GM21360 (cell line): ENCODE results near the gene ROR2.
"Not testable (repeated sequence)": the region's sequence is repeated elsewhere in the genome, so short reads cannot be mapped to it uniquely, and the experiment has no call there.

Experiments used
- ATAC-seq: cut with Tn5 transposase; IDR thresholded peaks from one replicate; pipeline ENCODE4 v1.9.1; 2021; ENCODE audit warnings: mild to moderate bottlenecking, moderate library complexity; ENCODE audit not compliant: unreplicated experiment

The ROR2 gene

DNA sequence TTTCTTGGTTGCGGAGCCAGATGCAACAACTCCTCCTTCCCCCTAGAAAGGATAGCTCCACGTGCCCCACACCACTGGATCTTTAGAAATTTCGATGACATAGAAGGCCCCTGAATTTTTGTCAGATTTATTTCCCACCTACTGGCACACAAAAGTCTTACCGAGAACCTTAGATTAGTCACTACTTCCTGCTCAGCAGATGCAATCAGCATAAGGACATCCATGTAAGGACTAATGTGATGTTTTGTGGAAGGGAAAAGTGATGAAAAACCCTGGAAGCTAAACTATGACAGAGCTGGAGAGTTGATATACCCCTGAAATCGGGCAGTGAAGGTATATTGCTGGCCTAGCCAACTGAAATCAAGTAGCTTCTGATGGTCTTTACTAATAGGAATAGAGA lies 400.9 kb downstream of the ROR2 start:
- no peak for ATAC-seq

DNA sequence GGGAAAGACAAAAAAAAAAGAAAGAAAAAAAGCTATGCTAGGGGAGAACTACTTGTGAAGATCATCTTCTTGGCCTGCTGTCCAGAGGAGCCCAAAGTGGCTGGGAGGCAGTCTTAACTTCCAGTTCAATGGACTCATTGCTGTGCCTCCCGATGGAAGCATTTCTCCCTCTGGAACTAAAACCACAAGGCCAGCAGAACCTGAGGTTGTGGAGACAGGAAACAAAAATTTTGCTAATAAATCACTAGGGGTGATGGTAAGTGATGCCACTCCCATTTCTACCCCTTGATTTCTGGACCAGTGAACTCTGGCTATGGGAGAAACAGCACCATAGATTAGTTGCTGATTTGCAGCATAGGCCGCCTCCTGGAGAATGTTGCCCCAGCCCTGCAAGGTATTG lies 402.9 kb downstream of the ROR2 start:
- ATAC-seq, result no peak

DNA sequence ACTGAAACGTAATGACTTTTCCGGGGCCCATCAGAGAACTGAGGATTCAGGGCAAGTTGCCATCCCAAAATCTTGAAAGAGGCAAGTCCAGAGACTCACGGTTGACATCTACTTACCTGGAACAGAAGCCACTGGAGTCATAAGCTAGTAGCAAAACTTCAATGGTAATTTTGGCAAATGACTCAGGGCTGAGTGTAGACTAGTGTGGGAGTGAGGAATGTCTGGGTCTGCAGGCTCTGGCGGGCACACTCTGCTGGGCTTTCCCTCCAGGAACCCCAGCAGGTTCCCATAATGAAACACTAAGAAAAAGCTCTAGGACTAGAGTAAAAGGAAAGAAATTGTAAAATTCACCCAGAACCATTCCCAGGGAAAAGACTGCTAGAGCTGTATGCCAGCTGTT lies 403.5 kb downstream of the ROR2 start:
- no peak for ATAC-seq

- no peak for ATAC-seq
These were observed 408.3 kb downstream of the ROR2 start for GRCh38 chr9:91541734-91542133.

GRCh38 chr9:91540506-91540905 lies 409.5 kb downstream of the ROR2 start:
- not testable (repeated sequence) for ATAC-seq

DNA sequence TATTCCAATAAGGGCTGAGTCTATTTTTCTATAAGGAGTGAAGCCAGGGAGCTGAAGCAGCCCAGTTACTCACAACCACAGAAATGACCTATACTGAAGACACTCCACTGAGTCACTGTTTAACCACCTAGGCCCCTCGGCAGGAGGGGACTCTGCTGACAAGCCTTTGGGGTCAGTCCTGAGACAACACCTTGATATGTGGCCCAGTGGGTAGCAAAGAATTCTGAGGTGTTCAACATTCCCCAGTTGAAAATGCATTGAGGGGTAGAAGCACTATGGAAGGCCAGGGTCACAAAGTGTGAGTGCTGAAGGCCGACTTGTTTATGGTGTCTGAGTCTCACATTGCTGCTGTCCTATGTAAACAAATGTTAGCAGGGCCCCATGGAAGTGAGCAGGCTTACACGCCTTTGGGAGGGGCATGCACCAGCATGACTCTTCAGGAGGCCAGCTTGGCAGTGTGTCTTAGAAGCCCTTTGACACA lies 413.8 kb downstream of the ROR2 start:
- ATAC-seq, result no peak

DNA sequence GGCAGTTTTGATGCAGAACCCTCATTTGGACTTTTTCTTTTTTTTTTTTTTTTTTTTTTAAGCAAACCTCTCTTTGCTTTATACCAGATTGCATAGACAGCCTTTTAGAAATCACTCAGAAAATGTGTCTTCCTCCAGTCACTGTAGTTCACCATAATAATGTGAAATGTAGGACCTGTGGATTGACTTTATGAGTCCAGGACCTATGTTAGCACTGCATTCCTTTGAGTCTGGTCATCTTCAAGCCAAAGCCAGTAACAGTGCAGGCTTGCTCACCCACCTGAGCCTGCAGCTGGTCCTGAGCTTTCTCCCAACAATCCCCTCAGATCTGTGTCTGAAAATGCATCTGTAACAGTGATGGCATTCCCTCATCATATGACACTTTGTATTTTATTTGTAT lies 415.7 kb downstream of the ROR2 start:
- no peak for ATAC-seq

- no peak for ATAC-seq
These were observed 416.6 kb downstream of the ROR2 start for GRCh38 chr9:91533382-91533781.

DNA sequence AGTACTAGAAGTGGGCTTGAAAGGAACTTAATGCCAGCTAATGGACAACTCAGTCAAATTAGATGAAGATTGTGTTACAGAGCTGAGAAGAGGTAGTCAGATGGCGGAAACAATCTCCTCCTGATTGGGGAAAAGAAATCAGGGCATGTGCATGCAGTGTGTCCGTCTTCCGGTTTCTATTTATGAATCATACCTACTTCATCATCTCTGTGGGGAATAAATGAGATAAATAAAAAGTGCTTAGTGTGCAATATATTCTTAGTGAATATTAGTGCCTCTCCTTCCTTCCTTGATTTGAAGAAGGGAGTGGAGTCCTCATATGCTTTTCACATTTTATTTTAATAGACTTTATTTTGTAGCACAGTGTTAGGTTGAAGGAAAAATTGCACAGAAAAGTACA lies 417.7 kb downstream of the ROR2 start:
- ATAC-seq, result no peak

- ATAC-seq, result no peak
These were observed 419.2 kb downstream of the ROR2 start for GRCh38 chr9:91530829-91531228.

DNA sequence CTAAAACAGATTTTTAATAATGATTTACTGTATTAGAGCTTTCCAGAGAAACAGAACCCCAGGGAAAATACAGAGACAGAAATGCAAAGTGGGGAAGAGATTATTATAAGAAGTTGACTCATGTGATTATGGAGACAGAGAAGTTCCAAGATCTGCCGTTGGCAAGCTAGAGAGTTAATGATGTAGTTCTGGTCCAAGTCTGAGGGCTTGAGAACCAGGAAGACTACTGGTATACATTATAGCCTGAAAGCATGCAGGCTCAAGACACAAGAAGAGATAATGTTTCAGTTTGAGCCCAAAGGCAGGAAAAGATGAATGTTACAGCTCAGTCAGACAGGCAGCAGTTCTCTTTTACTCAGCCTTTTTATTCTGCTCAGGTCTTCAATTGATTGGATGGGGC lies 427.5 kb downstream of the ROR2 start:
- ATAC-seq, result no peak

DNA sequence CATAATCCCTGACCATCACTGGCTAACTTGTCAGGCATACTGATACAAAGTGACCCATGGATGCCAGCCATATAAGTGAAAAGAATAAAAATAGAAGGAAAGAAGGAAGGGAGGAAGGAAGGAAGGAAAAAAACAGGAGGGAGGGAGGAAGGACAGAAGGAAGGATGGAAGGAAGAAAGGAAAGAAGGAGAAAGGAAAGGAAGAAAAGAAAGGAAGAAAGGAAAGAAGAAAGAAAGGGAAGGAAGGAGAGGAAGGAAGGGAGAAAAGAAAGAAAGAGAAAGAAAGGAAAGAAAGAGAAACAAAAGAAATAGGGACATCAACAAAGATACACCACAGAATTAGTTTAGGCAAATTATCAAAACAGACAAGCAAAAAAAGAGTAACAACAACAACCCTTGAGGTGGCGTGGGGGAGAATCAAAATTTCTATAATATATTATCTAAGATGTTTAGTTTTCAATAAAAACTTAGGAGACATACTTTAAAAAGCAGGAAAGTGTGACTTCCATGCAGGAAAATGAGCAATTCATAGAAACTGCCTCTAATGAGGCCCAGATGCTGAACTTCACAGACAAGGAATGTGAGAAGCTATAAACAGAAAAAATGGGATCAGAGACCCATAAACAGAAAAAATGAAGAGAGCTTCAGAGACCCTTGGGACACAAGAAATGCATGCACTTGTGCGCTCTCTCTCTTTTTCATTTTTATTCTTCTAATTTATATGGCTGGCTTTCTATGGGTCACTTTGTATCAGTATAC lies 430.3 kb downstream of the ROR2 start:
- ATAC-seq, result no peak

DNA sequence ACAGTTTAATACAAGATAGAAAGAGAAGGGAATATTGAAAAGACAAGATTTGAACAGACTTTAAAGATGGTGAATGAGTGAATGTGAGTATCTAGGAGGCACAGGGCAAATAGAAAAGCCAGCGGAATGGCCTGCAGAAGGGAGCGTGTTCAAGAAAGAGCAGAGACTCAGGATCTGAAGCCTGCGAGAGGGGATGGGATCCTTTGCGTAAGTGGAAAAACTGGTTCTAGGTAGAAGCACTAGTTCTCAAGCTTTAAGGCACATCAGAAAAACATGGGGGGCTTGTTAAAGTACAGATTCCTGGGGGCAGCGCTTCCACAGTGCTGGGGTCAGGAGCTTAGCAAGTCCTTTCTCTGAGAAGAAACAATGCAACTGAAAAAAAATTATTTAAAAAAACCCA lies 431.6 kb downstream of the ROR2 start:
- ATAC-seq, result no peak

GRCh38 chr9:91517801-91518200 lies 432.2 kb downstream of the ROR2 start:
- ATAC-seq, result no peak

GRCh38 chr9:91517332-91517731 lies 432.7 kb downstream of the ROR2 start:
- ATAC-seq, result not testable (repeated sequence)

DNA sequence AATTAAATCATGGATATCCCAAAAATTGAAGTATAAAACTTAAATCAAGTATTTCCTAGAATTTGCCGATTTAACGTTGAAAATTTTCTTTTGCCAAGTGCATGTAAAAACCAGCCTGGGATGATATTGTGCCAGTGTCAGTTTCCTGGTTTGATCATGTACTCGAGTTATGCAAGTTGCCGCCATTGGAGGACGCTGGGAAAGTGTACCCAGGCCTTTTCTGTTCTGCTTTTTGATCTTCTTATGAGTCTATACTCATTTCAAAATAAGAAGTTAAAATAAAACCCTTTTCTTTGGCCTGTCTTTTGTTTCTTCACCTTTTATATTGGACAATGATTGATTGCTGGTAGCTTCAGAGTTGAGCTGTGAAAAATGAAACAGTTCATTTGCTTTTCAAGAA lies 433.3 kb downstream of the ROR2 start:
- ATAC-seq, result no peak

GRCh38 chr9:91516081-91516480 lies 433.9 kb downstream of the ROR2 start:
- no peak for ATAC-seq

- peak; percentile 47 for ATAC-seq
These were observed 434.8 kb downstream of the ROR2 start for GRCh38 chr9:91515074-91515687.
